Trophoblast cell (in vitro differentiated cells and primary cell): Measurements from ENCODE around the gene VGLL3.

Source experiments
- DNase-seq, 2 donors: peaks; one replicate each; pipeline ENCODE4 v3.0.0-alpha.2; 2016
- H2AFZ ChIP-seq: 2 replicates; pipeline ENCODE4 v1.6.1; 2013; ENCODE audit warnings: low read length, moderate library complexity, mild to moderate bottlenecking; ENCODE audit not compliant: insufficient read depth, poor library complexity
- H2AK5ac ChIP-seq: 2 replicates; pipeline ENCODE4 v1.6.1; 2013; ENCODE audit warnings: mild to moderate bottlenecking, low read length
- H2BK120ac ChIP-seq: 2 replicates; pipeline ENCODE4 v1.6.1; 2013; ENCODE audit warnings: low read length, mild to moderate bottlenecking, moderate library complexity; ENCODE audit not compliant: insufficient read depth, poor library complexity
- H2BK12ac ChIP-seq: 2 replicates; pipeline ENCODE4 v1.6.1; 2013; ENCODE audit warnings: mild to moderate bottlenecking, low read length, moderate library complexity
- H2BK5ac ChIP-seq: 2 replicates; pipeline ENCODE4 v1.6.1; 2013; ENCODE audit warnings: low read length, low read depth, moderate library complexity, mild to moderate bottlenecking; ENCODE audit not compliant: poor library complexity
- H3K14ac ChIP-seq: 2 replicates; pipeline ENCODE4 v1.6.1; 2013; ENCODE audit warnings: mild to moderate bottlenecking, low read length
- H3K18ac ChIP-seq: 2 replicates; pipeline ENCODE4 v1.6.1; 2013; ENCODE audit warnings: mild to moderate bottlenecking, low read length
- H3K23ac ChIP-seq: 2 replicates; pipeline ENCODE4 v1.6.1; 2013; ENCODE audit warnings: low read length
- H3K27ac ChIP-seq: 2 replicates; pipeline ENCODE4 v1.5.1; 2013; ENCODE audit warnings: low read depth, mild to moderate bottlenecking, inconsistent platforms, low read length, moderate library complexity
- H3K27me3 ChIP-seq: 2 replicates; pipeline ENCODE4 v1.6.1; 2013; ENCODE audit warnings: inconsistent platforms, mild to moderate bottlenecking, low read length, moderate library complexity; ENCODE audit not compliant: insufficient read depth
- H3K36me3 ChIP-seq, 2 experiments: 1 replicate in 1 of 2; 2 replicates in 1 of 2; pipeline ENCODE4 v1.6.1; 2013; ENCODE audit warnings: low read length in 2 of 2, mild to moderate bottlenecking in 2 of 2, moderate library complexity in 1 of 2; ENCODE audit not compliant: insufficient read depth in 2 of 2, control insufficient read depth in 1 of 2
- H3K4ac ChIP-seq: 2 replicates; pipeline ENCODE4 v1.6.1; 2013; ENCODE audit warnings: low read depth, mild to moderate bottlenecking, low read length, moderate library complexity
- H3K4me1 ChIP-seq, 2 experiments: 1 replicate in 1 of 2; 2 replicates in 1 of 2; pipeline ENCODE4 v1.6.1; 2013; ENCODE audit warnings: low read length in 2 of 2, mild to moderate bottlenecking in 2 of 2, moderate library complexity in 1 of 2; ENCODE audit not compliant: insufficient read depth in 2 of 2, control insufficient read depth in 1 of 2
- H3K4me2 ChIP-seq: 2 replicates; pipeline ENCODE4 v1.6.1; 2013; ENCODE audit warnings: inconsistent platforms, mild to moderate bottlenecking, low read length, moderate library complexity
- H3K4me3 ChIP-seq: 2 replicates; pipeline ENCODE4 v1.5.1; 2013; ENCODE audit warnings: mild to moderate bottlenecking, low read depth, low read length, inconsistent platforms
- H3K79me1 ChIP-seq: one replicate; pipeline ENCODE4 v1.6.1; 2013; ENCODE audit warnings: low read length
- H3K79me2 ChIP-seq: 2 replicates; pipeline ENCODE4 v1.6.1; 2013; ENCODE audit warnings: low read length, mild to moderate bottlenecking; ENCODE audit not compliant: control insufficient read depth, insufficient read depth, poor library complexity
- H3K9ac ChIP-seq: 2 replicates; pipeline ENCODE4 v1.6.1; 2013; ENCODE audit warnings: mild to moderate bottlenecking, low read length
- H3K9me3 ChIP-seq: 2 replicates; pipeline ENCODE4 v1.6.1; 2013; ENCODE audit warnings: low read depth, mild to moderate bottlenecking, control low read depth, inconsistent platforms, low read length; ENCODE audit not compliant: insufficient read depth
- H4K12ac ChIP-seq: 2 replicates; pipeline ENCODE4 v1.6.1; 2013; ENCODE audit warnings: low read depth, mild to moderate bottlenecking, low read length, moderate library complexity
- H4K8ac ChIP-seq: 2 replicates; pipeline ENCODE4 v1.6.1; 2013; ENCODE audit warnings: low read depth, mild to moderate bottlenecking, low read length, moderate library complexity
- H4K91ac ChIP-seq: one replicate; pipeline ENCODE4 v1.6.1; 2013; ENCODE audit warnings: low read depth, mild to moderate bottlenecking, low read length, moderate library complexity
- WGBS: extraction: QIAGEN DNeasy Blood & Tissue Kit; methylation state at CpG from one replicate; pipeline ENCODE4 v1.1.7; 2013; ENCODE audit warnings: missing lambda C conversion rate; ENCODE audit not compliant: insufficient read length, insufficient coverage; ENCODE audit errors: extremely low coverage; 5-methylcytosine and 5-hydroxymethylcytosine counted together

The VGLL3 gene

GRCh38 chr3:86954747-86955146, 36.2 kb downstream of the VGLL3 start:
- no peak overlapping the region for H3K9ac ChIP-seq
- H2AK5ac ChIP-seq = no peak overlapping the region
- DNase-seq = no peak
- H3K4me1 ChIP-seq = peaks cover 3 to 4% of the 10 kb centered on the region in 2 experiments
- H4K12ac ChIP-seq = no peak overlapping the region
- H3K27ac ChIP-seq = no peak overlapping the region
- no peak overlapping the region for H3K4me2 ChIP-seq
- H3K9me3 ChIP-seq = no peaks in the 10 kb centered on the region
- no peak overlapping the region for H3K18ac ChIP-seq
- H2BK120ac ChIP-seq = no peak overlapping the region
- H4K91ac ChIP-seq = no peak overlapping the region
- no peak overlapping the region for H2AFZ ChIP-seq
- no peak overlapping the region for H3K4ac ChIP-seq
- H4K8ac ChIP-seq = no peak overlapping the region
- H3K27me3 ChIP-seq = no peaks in the 10 kb centered on the region
- no peak overlapping the region for H3K14ac ChIP-seq
- no peaks in the 10 kb centered on the region for H3K79me1 ChIP-seq
- WGBS = no CpG with 5 or more reads among the region's 2 CpGs
- H3K23ac ChIP-seq = no peak overlapping the region
- H2BK12ac ChIP-seq = no peak overlapping the region
- no peak overlapping the region for H2BK5ac ChIP-seq
- H3K36me3 ChIP-seq = no peaks in the 10 kb centered on the region
- no peak overlapping the region for H3K4me3 ChIP-seq
- H3K79me2 ChIP-seq = no peaks in the 10 kb centered on the region

- H4K91ac ChIP-seq = no peak overlapping the region
- no peak overlapping the region for H3K18ac ChIP-seq
- H3K4me3 ChIP-seq = no peak overlapping the region
- no CpG with 5 or more reads among the region's 1 CpG for WGBS
- no peak overlapping the region for H4K12ac ChIP-seq
- no peak overlapping the region for H2BK120ac ChIP-seq
- no peaks in the 10 kb centered on the region for H3K27me3 ChIP-seq
- H3K79me1 ChIP-seq = no peaks in the 10 kb centered on the region
- H2AFZ ChIP-seq = no peak overlapping the region
- H4K8ac ChIP-seq = no peak overlapping the region
- H3K79me2 ChIP-seq = no peaks in the 10 kb centered on the region
- no peaks in the 10 kb centered on the region for H3K36me3 ChIP-seq
- H3K9me3 ChIP-seq = no peaks in the 10 kb centered on the region
- H3K27ac ChIP-seq = no peak overlapping the region
- H3K14ac ChIP-seq = no peak overlapping the region
- H2BK12ac ChIP-seq = no peak overlapping the region
- H2BK5ac ChIP-seq = no peak overlapping the region
- H3K4ac ChIP-seq = no peak overlapping the region
- H3K23ac ChIP-seq = no peak overlapping the region
- peaks cover 3 to 4% of the 10 kb centered on the region in 2 experiments for H3K4me1 ChIP-seq
- DNase-seq = no peak
- H3K4me2 ChIP-seq = no peak overlapping the region
- H3K9ac ChIP-seq = no peak overlapping the region
- no peak overlapping the region for H2AK5ac ChIP-seq
Observed at GRCh38 chr3:86954226-86954625, 36.7 kb downstream of the VGLL3 start.

GRCh38 chr3:86951322-86951721, 39.6 kb downstream of the VGLL3 start:
- Histone ChIP-seq H3K79me2 (no peaks in the 10 kb centered on the region), H3K4me1 (no peaks in the 10 kb centered on the region), H3K27me3 (no peaks in the 10 kb centered on the region), H4K91ac (no peak overlapping the region), H3K14ac (no peak overlapping the region), H2AK5ac (no peak overlapping the region), H3K4me3 (no peak overlapping the region), H3K79me1 (no peaks in the 10 kb centered on the region), H3K9ac (no peak overlapping the region), H3K23ac (no peak overlapping the region), H4K8ac (no peak overlapping the region), H2AFZ (no peak overlapping the region), H3K36me3 (peaks cover 0 to 2% of the 10 kb centered on the region in 2 experiments), H2BK5ac (no peak overlapping the region), H4K12ac (no peak overlapping the region), H3K9me3 (no peaks in the 10 kb centered on the region), H3K18ac (no peak overlapping the region), H3K27ac (no peak overlapping the region), H2BK120ac (no peak overlapping the region), H3K4ac (no peak overlapping the region), H2BK12ac (no peak overlapping the region), H3K4me2 (no peak overlapping the region)
- DNase-seq = peak; percentile 45 to 87

- no CpG with 5 or more reads among the region's 3 CpGs for WGBS
- H3K4me2 ChIP-seq = no peak overlapping the region
Observed at GRCh38 chr3:86950717-86951116, 40.2 kb downstream of the VGLL3 start.

More at GRCh38 chr3:86950717-86951116, 40.2 kb downstream of the VGLL3 start:
- Histone ChIP-seq H3K36me3 (peaks cover 0 to 2% of the 10 kb centered on the region in 2 experiments), H3K4ac (no peak overlapping the region), H3K27me3 (no peaks in the 10 kb centered on the region), H3K14ac (no peak overlapping the region), H3K9me3 (no peaks in the 10 kb centered on the region), H3K9ac (no peak overlapping the region), H3K4me1 (no peaks in the 10 kb centered on the region), H2BK120ac (no peak overlapping the region), H3K23ac (no peak overlapping the region), H4K12ac (no peak overlapping the region), H2BK5ac (no peak overlapping the region), H3K79me2 (no peaks in the 10 kb centered on the region), H3K27ac (no peak overlapping the region), H4K91ac (no peak overlapping the region), H2BK12ac (no peak overlapping the region), H2AFZ (no peak overlapping the region), H3K18ac (no peak overlapping the region), H3K79me1 (no peaks in the 10 kb centered on the region), H4K8ac (no peak overlapping the region), H2AK5ac (no peak overlapping the region), H3K4me3 (no peak overlapping the region)
- DNase-seq = no peak
